D721Med (cell line): ENCODE measurements around the gene CORO2B.

Experiments
- DNase-seq: peaks from one replicate; pipeline ENCODE4 v3.0.0; 2011; ENCODE audit warnings: low spot score; ENCODE audit not compliant: insufficient read length
- FAIRE-seq: peaks from 2 replicates; lab custom pipeline; 2011; peaks lifted over from hg19 to GRCh38; lab: Jason Lieb, UNC
- CTCF ChIP-seq: IDR thresholded peaks from 2 replicates; pipeline ENCODE4 v1.5.1; 2012; ENCODE audit warnings: mild to moderate bottlenecking, control low read depth; ENCODE audit not compliant: insufficient read depth; ENCODE audit errors: missing control alignments

The CORO2B gene

GRCh38 chr15:68592054-68592453 lies 13.3 kb downstream of the CORO2B start:
- no peak for FAIRE-seq
- TF ChIP-seq CTCF: no peak
- DNase-seq: no peak

GRCh38 chr15:68592544-68592943 lies 13.8 kb downstream of the CORO2B start:
- TF ChIP-seq CTCF: no peak
- FAIRE-seq: no peak
- no peak for DNase-seq

- TF ChIP-seq CTCF: no peak
- no peak for FAIRE-seq
These were observed 14.5 kb downstream of the CORO2B start for GRCh38 chr15:68593341-68593740.

GRCh38 chr15:68593828-68594532 lies 15.2 kb downstream of the CORO2B start:
- FAIRE-seq (no peak), DNase-seq (no peak)
- no peak for TF ChIP-seq CTCF

More at GRCh38 chr15:68593341-68593740, 14.5 kb downstream of the CORO2B start:
- DNase-seq: no peak

- DNase-seq (no peak), FAIRE-seq (no peak)
- TF ChIP-seq CTCF: no peak
These were observed 15.9 kb downstream of the CORO2B start for GRCh38 chr15:68594533-68595259.

GRCh38 chr15:68595260-68595564 lies 16.4 kb downstream of the CORO2B start:
- no peak for FAIRE-seq
- DNase-seq: no peak
- no peak for TF ChIP-seq CTCF

- FAIRE-seq (no peak), DNase-seq (no peak)
- TF ChIP-seq CTCF: no peak
These were observed 17.0 kb downstream of the CORO2B start for GRCh38 chr15:68595761-68596160.
